OCI-LY1 (cell line): ENCODE data around the gene SIRT1.

Experiments
- EZH2 ChIP-seq: fragments of 200-600 bp; sonication (generic), shearing (Covaris generic); IDR thresholded peaks from 2 replicates; pipeline ENCODE4 v1.8.0; 2017; ENCODE audit warnings: borderline replicate concordance, mixed run types, mild to moderate bottlenecking, antibody characterized with exemption, low read length, moderate library complexity, mixed read lengths
- TF ChIP-seq, protein P1 (sequence below): fragments of 200-600 bp; sonication (generic), shearing (Covaris generic); IDR thresholded peaks from 2 replicates; pipeline ENCODE4 v1.5.1; 2017; ENCODE audit warnings: mild to moderate bottlenecking, antibody characterized with exemption, low read length, moderate library complexity, mixed read lengths

- TF ChIP-seq, protein P1, sequence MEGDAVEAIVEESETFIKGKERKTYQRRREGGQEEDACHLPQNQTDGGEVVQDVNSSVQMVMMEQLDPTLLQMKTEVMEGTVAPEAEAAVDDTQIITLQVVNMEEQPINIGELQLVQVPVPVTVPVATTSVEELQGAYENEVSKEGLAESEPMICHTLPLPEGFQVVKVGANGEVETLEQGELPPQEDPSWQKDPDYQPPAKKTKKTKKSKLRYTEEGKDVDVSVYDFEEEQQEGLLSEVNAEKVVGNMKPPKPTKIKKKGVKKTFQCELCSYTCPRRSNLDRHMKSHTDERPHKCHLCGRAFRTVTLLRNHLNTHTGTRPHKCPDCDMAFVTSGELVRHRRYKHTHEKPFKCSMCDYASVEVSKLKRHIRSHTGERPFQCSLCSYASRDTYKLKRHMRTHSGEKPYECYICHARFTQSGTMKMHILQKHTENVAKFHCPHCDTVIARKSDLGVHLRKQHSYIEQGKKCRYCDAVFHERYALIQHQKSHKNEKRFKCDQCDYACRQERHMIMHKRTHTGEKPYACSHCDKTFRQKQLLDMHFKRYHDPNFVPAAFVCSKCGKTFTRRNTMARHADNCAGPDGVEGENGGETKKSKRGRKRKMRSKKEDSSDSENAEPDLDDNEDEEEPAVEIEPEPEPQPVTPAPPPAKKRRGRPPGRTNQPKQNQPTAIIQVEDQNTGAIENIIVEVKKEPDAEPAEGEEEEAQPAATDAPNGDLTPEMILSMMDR: no peak
- no peak for TF ChIP-seq EZH2
Observed at GRCh38 chr10:67841737-67842136, 42.7 kb upstream of the SIRT1 start.
